ENCODE data around the gene LOC101059915.
A peak's percentile ranks its signal among the peaks of the same experiment; 100 is the strongest.

LOC101059915 gene

DNA sequence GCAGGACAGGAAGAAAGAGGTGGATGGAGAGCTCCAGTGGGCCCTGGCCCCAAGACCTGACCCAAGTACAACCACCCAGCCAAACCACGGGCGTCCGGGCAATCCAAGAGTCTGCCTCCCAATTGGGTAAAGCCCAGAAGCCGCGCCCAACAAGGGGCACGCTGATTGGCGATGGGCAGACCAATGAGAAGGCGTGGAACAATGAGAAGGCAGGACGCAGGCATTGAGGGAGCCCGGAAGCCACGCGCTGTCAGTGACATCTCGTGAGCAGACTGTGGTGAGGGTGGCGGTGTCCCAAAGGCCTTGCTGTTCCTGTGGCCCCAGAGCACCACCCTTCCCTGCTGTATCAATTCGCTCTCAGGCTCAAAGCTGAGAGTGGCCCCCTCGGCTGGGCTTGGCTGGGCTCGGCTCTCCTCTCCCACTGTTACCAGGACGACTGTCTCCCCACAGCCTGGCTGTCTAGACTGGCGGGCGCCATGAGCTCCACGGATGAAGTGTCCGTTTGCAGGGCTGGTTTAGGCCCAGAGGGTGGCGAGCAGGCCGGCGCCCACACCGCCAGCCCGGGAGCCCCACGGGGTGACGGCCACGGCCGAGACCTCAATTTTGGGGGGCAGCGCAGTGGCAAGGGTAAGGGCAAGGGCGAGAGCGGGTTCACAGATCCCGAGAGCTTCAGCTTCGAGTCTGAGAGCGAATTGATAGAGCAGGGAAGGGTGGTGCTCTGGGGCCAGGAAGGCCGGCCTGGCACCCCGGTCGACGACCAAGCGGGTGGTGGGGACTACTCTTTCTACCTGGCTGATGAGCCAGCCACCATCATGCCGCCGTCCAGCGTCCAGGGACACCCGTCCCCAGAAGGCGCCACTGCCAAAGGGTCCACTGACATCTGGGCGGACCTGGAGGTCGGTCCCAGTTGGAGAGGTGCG, at the start of gene LOC101059915:
TSS of gene LOC101059915 (plus strand) at position 219 of the 920 bp plus-strand sequence.
- DNase-seq (ENCODE audit: low read depth in 2 of 2) = no peak

DNA sequence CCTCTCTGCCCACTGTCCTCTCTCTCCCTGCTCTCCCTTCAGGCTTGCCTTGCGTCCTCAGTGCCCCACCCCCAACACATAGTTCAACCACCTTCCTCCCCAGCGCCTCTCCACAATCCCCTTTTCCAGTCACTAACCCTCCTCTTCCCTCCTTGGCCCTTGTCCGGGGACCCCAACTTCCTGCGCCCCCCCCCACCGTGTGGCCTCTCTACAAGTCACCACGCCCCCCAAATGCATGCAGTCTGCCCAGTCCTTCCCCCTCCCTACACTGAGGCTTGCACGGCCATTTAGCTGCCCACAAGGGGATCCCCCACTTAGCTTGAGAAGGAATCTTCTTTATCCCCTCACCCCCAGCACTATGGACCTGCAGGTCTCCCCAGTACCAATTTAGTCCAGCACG, 49.6 kb upstream of the LOC101059915 start:
- no peak for DNase-seq (ENCODE audit: low read depth in 2 of 2)

GRCh38 chrX:71618303-71618721, 49.0 kb upstream of the LOC101059915 start, which contains the start of gene CXCR3:
Gene CXCR3, minus strand, starts transcription at chrX:71618511. Its CDS starts 62 bp downstream, at chrX:71618449.
- DNase-seq (ENCODE audit: low read depth in 2 of 2) = no peak

DNA sequence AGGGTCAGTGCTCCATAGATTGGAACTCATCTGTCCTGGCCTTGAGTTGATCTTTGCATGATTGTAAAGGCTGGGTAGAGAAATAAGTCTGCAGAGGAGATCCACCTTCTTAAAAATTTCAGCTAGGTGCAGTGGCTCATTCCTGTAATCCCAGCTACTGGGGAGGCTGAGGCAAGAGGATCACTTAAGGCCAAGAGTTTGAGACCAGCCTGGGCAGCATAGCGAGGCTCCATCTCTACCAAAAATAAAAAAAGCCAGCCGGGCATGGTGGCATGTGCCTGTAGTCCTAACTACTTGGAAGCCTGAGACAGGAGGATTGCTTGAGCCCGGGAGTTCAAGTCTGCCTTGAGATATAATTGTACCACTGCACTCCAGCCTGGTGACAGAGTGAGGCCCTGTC, 48.6 kb upstream of the LOC101059915 start:
- no peak for DNase-seq (ENCODE audit: low read depth in 2 of 2)

DNA sequence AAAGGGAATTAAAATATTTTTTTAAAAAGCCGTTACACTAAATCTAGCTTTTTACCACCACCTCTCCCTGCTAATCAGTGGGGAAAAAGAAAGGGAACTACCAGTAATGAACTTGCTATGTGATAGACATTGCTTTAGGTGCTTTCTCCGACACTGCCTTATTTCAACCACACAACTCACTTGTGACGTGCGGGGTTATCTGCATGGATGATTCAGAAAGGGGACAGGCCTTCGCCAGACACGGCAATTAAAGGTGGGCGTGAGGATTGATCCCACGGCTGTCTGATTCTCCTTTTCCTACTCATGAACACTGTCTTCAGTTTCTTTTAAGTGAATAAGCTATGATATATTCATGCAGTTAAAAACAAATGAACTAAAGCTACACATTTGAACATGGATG, 48.2 kb upstream of the LOC101059915 start:
- DNase-seq (ENCODE audit: low read depth in 2 of 2) = no peak

DNA sequence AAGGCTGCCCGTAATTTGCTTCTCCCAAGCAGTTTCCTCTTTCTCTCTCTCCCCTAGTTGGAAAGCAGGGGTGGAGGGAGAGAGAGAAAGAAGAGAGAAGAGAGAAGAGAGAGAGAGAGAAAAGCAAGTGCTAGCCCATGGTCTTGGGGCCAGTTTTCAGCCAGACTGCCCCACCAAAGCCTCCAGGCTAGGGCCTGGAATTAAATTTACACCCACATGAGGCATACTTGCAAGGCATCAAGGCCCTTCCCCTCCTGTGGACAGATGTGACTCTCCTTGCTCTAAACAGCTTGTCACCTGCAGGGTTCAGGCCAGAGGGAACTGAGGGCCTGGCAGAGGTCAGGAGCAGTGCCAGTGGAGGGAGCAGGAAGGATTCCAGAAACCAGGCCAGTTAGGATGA, 47.4 kb upstream of the LOC101059915 start:
- DNase-seq (ENCODE audit: low read depth in 2 of 2) = no peak

DNA sequence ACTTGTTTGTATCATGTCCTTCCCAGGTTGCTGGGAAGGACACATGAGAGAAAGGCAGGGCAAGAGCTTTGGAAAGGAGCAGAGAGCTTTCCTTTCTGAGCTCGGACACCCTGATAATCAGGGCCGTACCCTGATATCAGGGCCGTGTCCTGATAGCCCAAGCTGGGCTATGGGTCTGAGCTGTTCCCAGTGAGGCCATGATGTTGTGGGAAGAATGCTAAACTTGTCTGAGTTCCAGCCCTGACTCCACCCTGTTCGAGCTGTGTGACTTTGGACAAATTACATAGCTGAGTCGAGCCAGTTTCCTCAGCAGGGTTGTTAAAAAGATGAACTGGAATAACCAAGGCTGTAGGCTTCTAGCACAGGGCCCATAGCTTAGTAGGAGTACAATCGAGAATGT, 45.7 kb upstream of the LOC101059915 start:
- DNase-seq (ENCODE audit: low read depth in 2 of 2) = no peak

DNA sequence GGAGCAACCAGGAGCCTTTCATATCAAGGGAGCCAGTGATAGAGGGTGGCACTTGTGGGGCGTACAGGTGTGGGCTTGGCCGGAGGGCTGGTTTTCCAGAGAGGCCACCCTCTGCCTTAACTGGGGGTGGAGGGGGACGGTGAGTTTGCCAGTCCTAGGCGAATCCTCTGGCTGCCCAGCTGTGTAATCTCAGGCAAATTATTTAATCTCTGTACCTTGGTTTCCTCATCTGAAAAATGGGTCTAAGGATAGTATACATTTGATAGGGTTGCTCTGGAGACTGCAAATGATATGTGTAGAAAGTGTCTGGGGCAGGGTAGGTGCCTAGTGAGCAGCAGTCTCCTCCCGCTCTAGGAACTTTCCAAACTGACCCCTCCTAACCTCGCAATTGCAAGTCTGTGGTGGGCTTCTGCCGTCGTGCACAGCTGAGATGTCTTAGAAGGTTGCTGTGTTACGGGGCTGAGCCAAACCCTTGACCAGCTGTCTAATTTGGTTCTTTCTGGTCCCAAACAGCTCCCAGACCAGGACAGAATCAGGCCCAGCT, 45.2 kb upstream of the LOC101059915 start:
- no peak for DNase-seq (ENCODE audit: low read depth in 2 of 2)

GRCh38 chrX:71622576-71623450, 44.5 kb upstream of the LOC101059915 start:
- DNase-seq (ENCODE audit: low read depth in 2 of 2) = peak in 1 of 2 donors; percentile 40

DNA sequence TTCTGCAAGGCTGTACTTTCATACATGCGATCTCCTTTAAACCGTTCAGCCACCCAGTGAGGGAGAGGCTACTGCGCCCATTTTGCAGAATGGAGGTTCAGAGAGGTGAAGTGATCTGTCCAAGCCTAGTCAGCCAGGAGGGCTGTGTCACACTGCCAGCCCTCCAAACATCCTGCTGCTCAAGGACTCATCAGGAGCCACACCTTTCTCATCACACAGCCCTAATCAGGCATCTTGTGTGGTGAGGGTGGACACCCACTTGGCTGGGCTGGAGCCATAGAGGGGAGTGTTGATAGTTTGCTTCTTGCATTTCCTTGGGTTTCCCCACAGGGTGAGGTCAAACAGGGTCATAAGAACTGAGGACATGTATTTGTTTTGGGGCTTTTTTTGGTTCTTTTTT, 43.6 kb upstream of the LOC101059915 start:
- DNase-seq (ENCODE audit: low read depth in 2 of 2) = no peak

DNA sequence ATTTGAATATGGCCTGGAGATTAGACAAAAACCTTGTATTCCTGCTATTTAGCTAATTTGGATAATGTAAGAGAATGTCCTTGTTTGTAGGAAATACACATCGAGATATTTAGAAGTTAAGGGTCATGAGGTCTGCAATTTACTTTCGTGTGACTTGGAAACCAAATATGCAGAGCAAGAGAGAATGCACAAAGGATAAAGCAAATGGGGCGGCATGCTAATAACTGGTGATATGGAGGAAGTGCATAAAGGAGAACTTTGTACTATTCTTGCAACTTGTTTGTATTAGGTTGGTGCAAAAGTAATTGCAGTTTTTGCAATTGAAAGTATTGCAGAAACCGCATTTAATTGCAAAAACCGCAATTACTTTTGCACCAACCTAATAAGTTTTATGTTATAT, 41.9 kb upstream of the LOC101059915 start:
- DNase-seq (ENCODE audit: low read depth in 2 of 2) = no peak

DNA sequence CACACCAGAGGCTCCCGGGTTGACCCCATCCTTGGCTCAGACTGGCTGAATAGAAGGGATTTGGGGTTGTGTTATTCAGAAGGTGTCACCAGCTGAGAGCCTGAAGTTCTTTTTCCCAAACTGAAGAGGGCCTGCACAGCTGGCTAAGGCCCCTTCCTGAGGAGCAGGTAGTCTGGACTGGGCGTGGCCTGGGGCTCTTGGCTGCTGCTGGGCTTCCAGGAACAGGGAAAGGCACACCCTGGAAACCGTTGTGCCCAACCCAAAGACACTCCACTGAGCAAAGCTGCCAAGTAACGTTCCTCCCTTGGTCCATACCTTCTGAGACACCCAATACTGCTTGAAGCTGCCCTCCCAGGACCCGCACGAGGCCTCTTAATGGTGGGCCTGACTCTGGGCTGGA, 40.8 kb upstream of the LOC101059915 start:
- no peak for DNase-seq (ENCODE audit: low read depth in 2 of 2)

DNA sequence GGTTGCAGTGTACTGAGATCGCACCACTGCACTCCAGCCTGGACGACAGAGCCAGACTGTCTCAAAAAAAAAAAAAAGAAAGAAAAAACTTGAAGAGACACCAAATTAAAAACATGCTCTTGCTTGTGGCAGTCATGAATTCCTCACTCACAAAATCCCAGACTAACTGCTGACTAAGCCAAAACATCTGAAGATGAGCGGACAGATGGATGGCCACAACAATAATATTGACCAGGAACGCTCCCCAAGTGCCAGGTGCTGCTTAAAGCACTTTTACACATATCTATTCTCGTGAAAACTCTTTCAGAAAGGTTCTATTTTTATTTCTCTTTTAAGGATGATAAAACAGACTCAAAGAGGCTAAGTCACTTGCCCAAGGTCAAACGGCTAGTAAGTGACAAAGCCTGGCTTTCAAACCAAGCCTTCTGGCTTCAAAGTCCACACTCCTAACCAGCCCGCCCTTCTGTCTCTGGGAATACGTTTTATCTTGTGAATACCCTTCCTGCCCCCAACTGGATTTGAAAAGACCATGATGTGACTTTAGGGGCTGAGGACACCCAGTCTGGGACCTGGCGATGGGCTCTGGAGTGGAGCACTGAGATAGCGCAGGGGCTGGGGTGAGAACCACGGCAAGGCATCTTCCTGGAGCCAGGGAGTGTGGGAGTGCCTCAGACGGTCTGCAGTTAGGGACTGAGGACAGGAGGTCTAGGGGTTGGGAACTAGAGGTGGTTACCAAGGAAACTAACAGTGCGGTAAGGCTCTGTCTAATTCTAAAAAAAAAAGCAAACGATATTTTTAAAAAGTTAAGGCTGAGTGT, 39.5 kb upstream of the LOC101059915 start:
- no peak for DNase-seq (ENCODE audit: low read depth in 2 of 2)

- no peak for DNase-seq (ENCODE audit: low read depth in 2 of 2)
Observed at GRCh38 chrX:71629467-71629866, 37.9 kb upstream of the LOC101059915 start.

DNA sequence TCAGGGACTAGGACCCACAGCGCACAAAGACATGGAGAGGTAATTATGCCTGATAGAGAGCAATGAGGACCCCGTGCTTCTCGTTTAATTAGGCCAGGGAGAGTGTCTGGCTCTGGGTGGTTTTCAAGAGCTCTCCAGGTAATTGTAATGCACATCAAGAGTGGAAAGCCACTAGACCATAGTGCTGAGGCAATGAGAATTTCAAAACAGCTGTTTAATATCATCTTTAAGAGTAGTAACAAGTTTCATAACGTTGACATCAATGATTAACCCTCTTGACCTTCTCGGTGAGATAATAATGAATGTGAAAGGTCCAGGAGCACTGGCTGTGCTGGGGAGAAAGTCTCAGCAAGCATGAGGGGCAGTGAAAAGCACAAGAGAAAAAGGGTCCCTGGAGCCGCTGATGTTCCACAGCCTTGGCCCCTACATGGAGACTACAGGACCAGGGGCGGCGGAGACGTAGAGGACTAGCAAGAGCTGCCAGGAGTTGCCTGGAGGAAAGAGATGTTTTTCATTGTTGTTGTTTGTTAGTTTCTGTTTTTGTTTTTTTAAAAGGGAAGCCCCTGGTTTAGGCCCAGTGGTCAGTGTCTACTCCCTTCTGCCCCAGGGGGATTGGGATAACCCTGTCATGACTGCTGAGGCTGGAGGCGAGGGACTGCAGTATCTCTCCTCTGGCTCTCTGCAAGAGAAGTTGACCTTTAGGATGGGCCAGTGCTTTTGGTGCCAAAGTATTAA, 34.3 kb upstream of the LOC101059915 start:
- DNase-seq (ENCODE audit: low read depth in 2 of 2) = no peak

DNA sequence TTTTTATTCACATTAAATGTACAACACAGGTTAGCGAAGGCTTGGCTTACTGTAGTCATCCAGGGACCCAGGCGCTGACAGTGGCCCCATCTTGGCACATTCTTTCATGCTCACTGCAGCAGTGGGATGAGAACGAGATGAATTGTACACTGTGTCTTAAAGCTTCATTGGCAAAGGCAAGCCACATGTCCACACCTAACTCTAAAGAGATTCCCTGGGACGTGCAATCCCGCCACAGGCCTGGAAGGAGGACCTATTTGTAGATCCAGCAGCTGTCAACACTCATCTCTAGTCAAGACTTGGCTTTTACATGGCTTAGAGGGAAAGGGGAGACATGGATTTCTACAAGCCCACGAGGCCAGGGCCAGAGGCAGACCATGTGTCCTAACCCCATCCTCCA, 33.0 kb upstream of the LOC101059915 start:
- DNase-seq (ENCODE audit: low read depth in 2 of 2) = no peak

- DNase-seq (ENCODE audit: low read depth in 2 of 2) = peak in 1 of 2 donors; percentile 47
Observed at GRCh38 chrX:71636438-71637252, 30.7 kb upstream of the LOC101059915 start.

- DNase-seq (ENCODE audit: low read depth in 2 of 2) = peak in 1 of 2 donors; percentile 12
Observed at GRCh38 chrX:71637253-71637618, 30.1 kb upstream of the LOC101059915 start.

GRCh38 chrX:71637848-71638247, 29.5 kb upstream of the LOC101059915 start:
- DNase-seq (ENCODE audit: low read depth in 2 of 2) = peak in 1 of 2 donors; percentile 81

- no peak for DNase-seq (ENCODE audit: low read depth in 2 of 2)
Observed at GRCh38 chrX:71638409-71638808, 28.9 kb upstream of the LOC101059915 start.
